RWPE2 (cell line): ENCODE results near the gene BCL10.

Source experiments
- ATAC-seq: fragments of 200-7000 bp; cut with Tn5 transposase; 3 replicates; pipeline ENCODE4 v1.9.1; 2021; ENCODE audit warnings: low read depth
- DNase-seq: peaks from one replicate; pipeline ENCODE4 v3.0.0-alpha.2; 2020; ENCODE audit warnings: low spot score
- H3K27ac ChIP-seq: fragments of 450-650 bp; 2 replicates; pipeline ENCODE4 v1.5.1; 2017; ENCODE audit warnings: mild to moderate bottlenecking; ENCODE audit not compliant: poor library complexity, severe bottlenecking
- H3K27me3 ChIP-seq: fragments of 250-450 bp; sonication (Bioruptor Pico); 2 replicates; pipeline ENCODE4 v1.5.1; 2021; ENCODE audit warnings: mild to moderate bottlenecking, moderate library complexity; ENCODE audit not compliant: insufficient read depth, poor library complexity, severe bottlenecking
- H3K36me3 ChIP-seq: fragments of 250-450 bp; sonication (Bioruptor Pico); 2 replicates; pipeline ENCODE4 v1.5.1; 2020; ENCODE audit warnings: low read depth, mild to moderate bottlenecking, moderate library complexity
- H3K4me1 ChIP-seq: fragments of 250-450 bp; sonication (Bioruptor Pico); 2 replicates; pipeline ENCODE4 v1.5.1; 2021; ENCODE audit warnings: mild to moderate bottlenecking, moderate library complexity; ENCODE audit not compliant: insufficient read depth, poor library complexity, severe bottlenecking
- H3K4me3 ChIP-seq: fragments of 250-450 bp; sonication (Bioruptor Pico); 2 replicates; pipeline ENCODE4 v1.5.1; 2021; ENCODE audit warnings: mild to moderate bottlenecking, moderate library complexity; ENCODE audit not compliant: severe bottlenecking
- H3K9me3 ChIP-seq: fragments of 250-450 bp; sonication (Bioruptor Pico); 2 replicates; pipeline ENCODE4 v1.5.1; 2021; ENCODE audit warnings: mild to moderate bottlenecking, moderate library complexity; ENCODE audit not compliant: severe bottlenecking
- TF ChIP-seq, protein P1 (sequence below): fragments of 450-650 bp; IDR thresholded peaks from one replicate; pipeline ENCODE4 v1.5.1; 2017; ENCODE audit warnings: mild to moderate bottlenecking, moderate library complexity; ENCODE audit not compliant: poor library complexity, severe bottlenecking

BCL10 gene

DNA sequence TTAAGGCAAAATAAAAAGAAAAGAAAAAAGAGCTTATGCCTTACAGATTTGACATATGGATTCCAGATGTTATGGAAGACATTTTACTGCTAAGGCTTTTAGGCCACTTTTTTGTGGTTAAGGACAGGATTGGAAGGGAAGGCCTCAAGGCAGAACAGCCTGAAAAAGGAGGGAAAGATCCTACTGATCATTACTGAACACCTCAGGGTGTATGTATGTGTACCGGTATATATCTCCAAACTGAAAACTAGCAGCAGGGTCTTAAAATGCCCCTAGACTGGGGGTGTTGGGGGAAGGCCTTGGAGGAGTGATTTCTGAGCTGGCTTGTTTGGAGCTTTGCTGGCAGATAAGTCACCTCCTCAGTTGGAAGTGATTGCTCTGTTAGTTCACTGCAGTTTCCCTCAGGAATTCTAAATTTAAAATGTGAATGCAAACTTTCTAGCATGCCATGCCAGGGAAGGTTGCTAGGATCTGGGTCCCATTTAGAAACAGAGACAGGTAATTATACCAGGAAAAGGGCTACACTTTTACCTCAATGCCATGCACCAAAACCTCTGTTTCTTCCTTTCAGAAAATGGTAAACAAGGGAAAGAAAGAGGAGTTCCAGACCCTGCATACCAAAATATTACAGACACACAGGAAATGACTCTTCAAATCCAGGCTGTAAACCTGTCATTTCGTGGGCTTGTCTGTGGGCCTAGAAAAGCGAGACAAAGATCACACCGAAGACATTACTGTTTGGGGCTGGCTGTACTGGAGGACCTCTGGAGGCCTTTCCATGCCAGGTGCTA lies 32.0 kb downstream of the BCL10 start:
- Histone ChIP-seq H3K4me3 (no peak overlapping the region), H3K9me3 (no peaks in the 10 kb centered on the region), H3K36me3 (no peaks in the 10 kb centered on the region), H3K4me1 (peaks cover 17% of the 10 kb centered on the region), H3K27ac (peak overlapping the region; percentile 56), H3K27me3 (no peaks in the 10 kb centered on the region)
- TF ChIP-seq, protein P1, sequence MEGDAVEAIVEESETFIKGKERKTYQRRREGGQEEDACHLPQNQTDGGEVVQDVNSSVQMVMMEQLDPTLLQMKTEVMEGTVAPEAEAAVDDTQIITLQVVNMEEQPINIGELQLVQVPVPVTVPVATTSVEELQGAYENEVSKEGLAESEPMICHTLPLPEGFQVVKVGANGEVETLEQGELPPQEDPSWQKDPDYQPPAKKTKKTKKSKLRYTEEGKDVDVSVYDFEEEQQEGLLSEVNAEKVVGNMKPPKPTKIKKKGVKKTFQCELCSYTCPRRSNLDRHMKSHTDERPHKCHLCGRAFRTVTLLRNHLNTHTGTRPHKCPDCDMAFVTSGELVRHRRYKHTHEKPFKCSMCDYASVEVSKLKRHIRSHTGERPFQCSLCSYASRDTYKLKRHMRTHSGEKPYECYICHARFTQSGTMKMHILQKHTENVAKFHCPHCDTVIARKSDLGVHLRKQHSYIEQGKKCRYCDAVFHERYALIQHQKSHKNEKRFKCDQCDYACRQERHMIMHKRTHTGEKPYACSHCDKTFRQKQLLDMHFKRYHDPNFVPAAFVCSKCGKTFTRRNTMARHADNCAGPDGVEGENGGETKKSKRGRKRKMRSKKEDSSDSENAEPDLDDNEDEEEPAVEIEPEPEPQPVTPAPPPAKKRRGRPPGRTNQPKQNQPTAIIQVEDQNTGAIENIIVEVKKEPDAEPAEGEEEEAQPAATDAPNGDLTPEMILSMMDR = no peak
- ATAC-seq (peak; percentile 56), DNase-seq (no peak)

DNA sequence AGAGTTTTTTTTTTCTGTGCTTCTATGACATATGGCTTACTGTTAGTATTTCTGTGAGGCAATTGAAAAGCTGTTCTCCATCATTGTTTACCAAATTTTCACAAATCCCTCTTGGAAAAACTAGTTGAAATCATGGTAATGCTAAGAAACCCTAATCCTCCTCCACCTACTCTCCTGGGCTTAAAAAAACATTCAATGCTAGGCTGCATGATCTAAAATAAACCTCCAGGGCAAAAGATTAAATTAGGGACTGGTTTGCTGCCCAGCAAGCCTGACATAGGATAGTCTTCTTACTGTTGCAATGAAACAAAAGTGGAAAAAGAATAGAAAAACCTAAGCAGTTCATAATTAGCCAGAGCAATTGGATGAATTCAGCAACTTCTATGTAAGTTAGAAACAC lies 33.1 kb downstream of the BCL10 start:
- no peaks in the 10 kb centered on the region for H3K27me3 ChIP-seq
- DNase-seq (no peak), ATAC-seq (no peak)
- TF ChIP-seq, protein P1 = no peak
- H3K27ac ChIP-seq = no peak overlapping the region
- peaks cover 17% of the 10 kb centered on the region for H3K4me1 ChIP-seq
- no peaks in the 10 kb centered on the region for H3K36me3 ChIP-seq
- no peak overlapping the region for H3K4me3 ChIP-seq
- H3K9me3 ChIP-seq = no peaks in the 10 kb centered on the region

DNA sequence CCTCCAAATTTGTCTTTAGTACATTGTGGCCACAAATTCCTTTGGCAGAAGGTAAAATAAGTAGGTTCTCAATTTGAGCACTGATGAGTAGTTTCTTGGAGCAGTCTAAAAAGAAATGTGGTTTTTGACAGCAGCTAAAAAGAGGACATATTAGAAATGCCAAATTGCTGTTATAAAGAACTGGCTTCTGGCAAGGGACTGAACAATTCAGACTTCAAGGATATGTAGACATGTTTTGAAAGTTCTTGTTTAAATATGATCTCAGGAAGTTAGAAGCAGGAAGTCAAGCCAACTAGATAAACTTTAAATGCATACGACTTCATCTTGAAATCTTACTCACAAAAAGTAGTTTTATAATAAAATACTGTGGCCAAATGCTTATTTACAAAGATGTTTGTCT lies 35.8 kb downstream of the BCL10 start:
- Histone ChIP-seq H3K27me3 (no peaks in the 10 kb centered on the region), H3K4me1 (peaks cover 17% of the 10 kb centered on the region), H3K9me3 (no peaks in the 10 kb centered on the region), H3K27ac (no peak overlapping the region), H3K4me3 (no peak overlapping the region), H3K36me3 (no peaks in the 10 kb centered on the region)
- TF ChIP-seq, protein P1 = peak; percentile 36
- ATAC-seq (no peak), DNase-seq (no peak)

DNA sequence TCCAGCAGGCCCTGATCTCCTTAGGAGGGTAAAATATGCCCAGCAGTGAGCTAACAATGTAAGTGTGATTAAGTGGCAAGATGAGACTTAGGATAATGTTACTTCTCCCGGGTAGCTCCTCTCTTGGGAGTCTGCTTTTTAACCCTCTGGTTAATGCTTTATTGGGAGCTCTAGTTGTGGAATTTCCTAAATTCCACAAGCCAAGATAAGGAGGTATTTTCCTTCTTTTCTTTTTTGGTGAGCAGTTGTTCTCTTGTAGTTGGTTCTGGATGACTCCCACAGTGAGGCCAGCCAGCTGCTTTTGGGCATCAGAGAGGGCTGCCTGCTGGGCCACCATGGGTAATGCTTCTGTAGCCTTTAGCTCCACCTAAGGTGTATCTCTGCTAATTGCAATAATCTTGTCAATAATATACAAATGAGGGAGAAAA lies 36.2 kb downstream of the BCL10 start:
- DNase-seq (no peak), ATAC-seq (peak; percentile 70; the same call in 2 of the 3 replicates)

More for the DNA sequence above, 36.2 kb downstream of the BCL10 start:
- TF ChIP-seq, protein P1 = peak; percentile 55
- H3K27me3 ChIP-seq = no peaks in the 10 kb centered on the region
- peaks cover 12% of the 10 kb centered on the region for H3K4me1 ChIP-seq
- no peaks in the 10 kb centered on the region for H3K36me3 ChIP-seq
- no peaks in the 10 kb centered on the region for H3K9me3 ChIP-seq
- no peak overlapping the region for H3K4me3 ChIP-seq
- H3K27ac ChIP-seq = no peak overlapping the region
